BJ (cell line): ENCODE measurements around the gene PDZRN3. TPM values are rescaled to one million over a fixed set of nuclear protein-coding genes. Genes with fewer than 3 reads are reported as not detected.

Source experiments
- CTCF ChIA-PET: fragments of 350-600 bp; formaldehyde crosslinking; extraction: SDS; loops from one replicate; lab custom pipeline; 2021; ENCODE audit warnings: antibody characterized with exemption, inconsistent platforms; lab: Yijun Ruan, JAX
- POLR2A ChIA-PET: fragments of 300-600 bp; sonication (Branson Sonifier 250); formaldehyde crosslinking; extraction: SDS; loops from one replicate; lab custom pipeline; 2021; ENCODE audit warnings: antibody characterized with exemption; lab: Charles Lee
- DNase-seq: peaks from one replicate; pipeline ENCODE4 v3.0.0-alpha.2; 2011; ENCODE audit warnings: low read depth
- H3K27me3 ChIP-seq: 2 replicates; pipeline ENCODE4 v1.6.0; 2011; ENCODE audit warnings: low read length; ENCODE audit not compliant: control insufficient read depth, insufficient read depth
- H3K36me3 ChIP-seq: 2 replicates; pipeline ENCODE4 v1.5.1; 2011; ENCODE audit warnings: low read length; ENCODE audit not compliant: control insufficient read depth, insufficient read depth
- H3K4me3 ChIP-seq: 2 replicates; pipeline ENCODE4 v1.5.1; 2011; ENCODE audit warnings: low read depth, mild to moderate bottlenecking, control low read depth, low read length
- polyA plus RNA-seq: library from polyadenylated mRNA; depleted of rRNA; stranded (reverse); fragments of >200 nt; gene quantifications from 2 replicates; pipeline ENCODE4 v1.2.3, GENCODE V29; 2011
- TF ChIP-seq, protein P1 (sequence below): IDR thresholded peaks from 2 replicates; pipeline ENCODE4 v1.5.1; 2011; ENCODE audit warnings: low read depth, mild to moderate bottlenecking, control low read depth, inconsistent platforms, low read length, moderate library complexity; ENCODE audit not compliant: insufficient read depth

PDZRN3 gene
- polyA plus RNA-seq, 1 experiment = 4.9 TPM

DNA sequence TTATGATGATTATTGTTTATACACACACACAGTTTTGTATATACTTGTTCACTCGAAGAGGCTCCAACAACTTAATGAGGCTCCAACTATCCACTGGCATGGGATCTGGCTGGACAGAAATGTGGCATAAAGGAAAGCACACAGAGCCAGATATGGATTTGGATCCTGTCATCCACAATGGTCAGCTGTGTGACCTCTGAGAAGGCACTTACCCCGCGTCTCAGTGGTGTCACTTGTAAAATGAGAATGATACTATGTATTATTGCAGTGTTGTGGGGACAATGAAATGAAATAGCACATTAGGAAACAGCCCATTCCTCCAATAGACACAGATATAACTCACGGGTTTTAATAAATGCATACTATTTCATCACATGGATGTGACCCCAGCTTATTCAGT is 42.2 kb downstream of the PDZRN3 start:
- DNase-seq = no peak
- CTCF ChIA-PET = interaction anchor here (1.6 kb wide), 1 partner anchor 75 kb away, joined by 5 read pairs; no protein-coding TSS in a partner anchor
- POLR2A ChIA-PET = no interaction called here
- TF ChIP-seq, protein P1, sequence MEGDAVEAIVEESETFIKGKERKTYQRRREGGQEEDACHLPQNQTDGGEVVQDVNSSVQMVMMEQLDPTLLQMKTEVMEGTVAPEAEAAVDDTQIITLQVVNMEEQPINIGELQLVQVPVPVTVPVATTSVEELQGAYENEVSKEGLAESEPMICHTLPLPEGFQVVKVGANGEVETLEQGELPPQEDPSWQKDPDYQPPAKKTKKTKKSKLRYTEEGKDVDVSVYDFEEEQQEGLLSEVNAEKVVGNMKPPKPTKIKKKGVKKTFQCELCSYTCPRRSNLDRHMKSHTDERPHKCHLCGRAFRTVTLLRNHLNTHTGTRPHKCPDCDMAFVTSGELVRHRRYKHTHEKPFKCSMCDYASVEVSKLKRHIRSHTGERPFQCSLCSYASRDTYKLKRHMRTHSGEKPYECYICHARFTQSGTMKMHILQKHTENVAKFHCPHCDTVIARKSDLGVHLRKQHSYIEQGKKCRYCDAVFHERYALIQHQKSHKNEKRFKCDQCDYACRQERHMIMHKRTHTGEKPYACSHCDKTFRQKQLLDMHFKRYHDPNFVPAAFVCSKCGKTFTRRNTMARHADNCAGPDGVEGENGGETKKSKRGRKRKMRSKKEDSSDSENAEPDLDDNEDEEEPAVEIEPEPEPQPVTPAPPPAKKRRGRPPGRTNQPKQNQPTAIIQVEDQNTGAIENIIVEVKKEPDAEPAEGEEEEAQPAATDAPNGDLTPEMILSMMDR = no peak
- H3K27me3 ChIP-seq = no peaks in the 10 kb centered on the region
- H3K4me3 ChIP-seq = no peak overlapping the region
- H3K36me3 ChIP-seq = no peaks in the 10 kb centered on the region

DNA sequence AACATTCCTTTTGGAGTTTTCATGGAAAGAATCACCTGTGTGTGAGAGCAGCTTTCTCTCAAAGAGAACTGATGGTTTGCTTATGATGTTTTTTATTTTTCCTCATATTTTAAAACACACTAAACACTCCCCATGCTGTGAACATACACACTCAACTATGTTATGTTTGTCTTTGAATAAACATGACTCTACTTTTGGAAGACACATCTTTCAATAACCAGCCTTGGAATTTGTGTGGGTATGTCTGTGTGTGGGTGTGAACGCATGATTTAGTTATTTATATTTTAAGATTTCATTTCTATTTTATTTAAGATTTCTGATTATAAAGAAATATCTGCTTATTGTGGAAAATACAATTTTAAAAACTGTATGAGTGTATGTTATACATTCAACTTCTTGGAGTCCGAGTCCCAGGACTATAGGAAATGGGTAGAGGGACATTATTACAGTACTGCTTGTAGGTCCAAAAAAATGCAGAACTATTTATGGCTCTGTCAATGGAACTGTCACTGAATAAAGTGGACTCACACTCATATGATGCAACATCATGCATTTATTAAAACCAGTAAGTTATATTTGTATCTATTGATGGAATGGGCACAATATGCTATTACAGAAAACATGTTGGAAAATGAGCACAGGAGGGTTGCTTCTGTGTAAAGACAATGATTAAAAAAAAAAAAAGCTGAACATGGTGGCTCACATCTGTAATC is 43.5 kb downstream of the PDZRN3 start:
- no peak for DNase-seq
- ChIA-PET CTCF (no interaction called here), POLR2A (no interaction called here)
- H3K27me3 ChIP-seq = no peaks in the 10 kb centered on the region
- H3K4me3 ChIP-seq = no peak overlapping the region
- TF ChIP-seq, protein P1 = no peak
- no peaks in the 10 kb centered on the region for H3K36me3 ChIP-seq

DNA sequence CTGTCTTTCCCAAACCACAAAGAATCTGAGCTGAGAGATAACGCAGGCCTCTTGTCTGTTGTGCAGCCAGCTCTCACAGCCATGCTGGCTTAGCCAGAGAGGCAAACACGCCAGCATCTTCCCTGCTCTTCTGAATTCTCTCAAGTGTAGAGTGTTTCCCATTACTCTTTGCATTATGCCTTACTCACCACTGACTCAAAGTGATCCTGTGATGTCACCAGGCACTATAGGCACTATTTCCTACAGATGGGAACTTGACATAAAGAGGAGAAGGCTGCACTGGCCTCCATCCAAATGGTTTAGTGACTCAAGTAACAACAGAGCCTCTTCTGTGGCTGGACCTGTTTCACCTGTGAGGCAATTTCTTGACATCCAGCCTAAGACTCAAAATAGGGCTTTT is 44.4 kb downstream of the PDZRN3 start:
- Histone ChIP-seq H3K36me3 (no peaks in the 10 kb centered on the region), H3K27me3 (no peaks in the 10 kb centered on the region), H3K4me3 (no peak overlapping the region)
- POLR2A ChIA-PET = no interaction called here
- TF ChIP-seq, protein P1 = no peak
- DNase-seq = no peak
- CTCF ChIA-PET = interaction anchor here (0.8 kb wide), 1 partner anchor 72 kb away, joined by 3 read pairs; no protein-coding TSS in a partner anchor

DNA sequence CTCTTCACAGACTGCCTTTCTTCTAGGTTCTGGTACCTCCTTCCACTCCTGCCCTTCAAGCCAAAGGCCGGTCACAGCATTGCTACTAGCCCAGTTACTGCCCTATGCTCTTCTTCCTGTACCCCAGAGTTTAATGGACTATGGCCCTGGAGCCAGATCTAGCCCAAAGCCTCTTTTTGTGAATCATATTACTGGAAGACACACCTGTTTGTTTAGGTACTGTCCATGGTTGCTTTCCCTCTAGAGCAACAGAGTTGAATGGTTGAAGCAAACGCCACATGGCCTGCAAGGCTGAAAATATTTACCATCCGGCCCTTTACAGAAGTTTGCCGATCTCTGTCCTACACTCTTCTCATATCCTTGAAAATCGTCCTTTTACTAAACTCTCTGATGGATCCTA is 47.0 kb downstream of the PDZRN3 start:
- CTCF ChIA-PET = no interaction called here
- POLR2A ChIA-PET = no interaction called here
- H3K27me3 ChIP-seq = no peaks in the 10 kb centered on the region
- TF ChIP-seq, protein P1 = no peak
- no peak for DNase-seq
- no peaks in the 10 kb centered on the region for H3K36me3 ChIP-seq
- H3K4me3 ChIP-seq = no peak overlapping the region

DNA sequence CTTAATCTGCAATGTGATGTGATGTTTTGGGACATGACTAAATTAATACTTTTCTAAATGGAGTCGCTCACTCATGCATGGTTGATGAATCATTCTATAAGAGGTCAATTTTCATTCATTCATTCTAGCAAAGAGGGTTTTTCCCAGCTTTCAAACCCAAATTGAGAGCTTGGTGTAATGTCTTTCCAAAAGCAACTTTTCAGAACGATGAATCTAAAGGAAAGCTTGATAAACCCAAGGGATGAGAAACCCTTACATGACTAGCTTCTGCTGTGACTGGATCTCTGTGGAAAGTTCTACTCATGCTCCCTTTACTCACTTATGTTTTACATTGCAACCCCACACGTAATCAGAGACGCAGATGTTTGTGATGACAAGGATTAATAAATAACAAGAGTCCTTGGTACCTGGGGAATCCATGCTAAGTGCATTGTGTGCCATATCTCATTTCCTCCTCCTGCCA is 47.7 kb downstream of the PDZRN3 start:
- no peaks in the 10 kb centered on the region for H3K36me3 ChIP-seq
- TF ChIP-seq, protein P1 = no peak
- no peak overlapping the region for H3K4me3 ChIP-seq
- CTCF ChIA-PET = no interaction called here
- no peak for DNase-seq
- H3K27me3 ChIP-seq = no peaks in the 10 kb centered on the region
- POLR2A ChIA-PET = no interaction called here
